Left lobe of liver (tissue), 2 donors: ENCODE measurements around the gene OR6B2. TPM values are rescaled to one million over a fixed set of nuclear protein-coding genes. Genes with fewer than 3 reads are reported as not detected.
"Not testable (repeated sequence)": the region's sequence is repeated elsewhere in the genome, so short reads cannot be mapped to it uniquely, and the experiment has no call there.

Source experiments
- ATAC-seq: fragments of 200-7000 bp; cut with Tn5 transposase; one replicate; pipeline ENCODE4 v1.9.1; 2020; ENCODE audit warnings: mild to moderate bottlenecking, moderate library complexity
- DNase-seq: peaks from one replicate; pipeline ENCODE4 v3.0.0-alpha.2; 2020; ENCODE audit warnings: low spot score
- total RNA-seq: library from RNA; stranded (reverse); gene quantifications from one replicate; pipeline ENCODE4 v1.2.1, GENCODE V29; 2021
- donor health status: DM: no; HTN: no; CAD: no; lungs with moderate emphysema.
- donor health status: DM: no; HTN: yes; CAD: no.

The OR6B2 gene
- total RNA-seq, result not detected

GRCh38 chr2:240030379-240031094 is at the start of gene OR6B2:
Gene OR6B2, minus strand, starts transcription at chr2:240030429. Its CDS starts 0 bp downstream, at chr2:240030429.
- DNase-seq, result no peak
- no peak for ATAC-seq

GRCh38 chr2:240078631-240079030 is 48.4 kb upstream of the OR6B2 start:
- ATAC-seq (no peak), DNase-seq (no peak)

GRCh38 chr2:240077442-240077841 is 47.2 kb upstream of the OR6B2 start:
- DNase-seq, result no peak
- ATAC-seq, result no peak

DNA sequence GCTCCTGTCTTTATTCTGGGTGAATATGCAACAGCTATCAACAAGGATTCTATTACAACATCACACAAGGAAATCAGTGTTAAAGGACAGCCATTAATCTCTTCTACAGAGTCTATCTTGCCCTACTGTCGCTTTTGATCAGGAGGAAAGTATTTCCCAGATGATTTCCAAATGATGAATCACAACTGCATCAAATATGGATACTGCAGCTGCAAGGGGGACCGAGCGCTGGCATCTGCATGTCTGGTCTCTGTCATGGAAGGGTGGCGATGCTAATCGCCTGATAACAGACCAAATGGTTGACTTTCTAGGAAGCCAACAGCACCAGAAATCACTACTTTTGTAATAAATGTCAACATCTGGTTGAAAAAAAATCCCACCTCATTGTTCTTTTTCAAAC is 44.3 kb upstream of the OR6B2 start:
- no peak for ATAC-seq
- no peak for DNase-seq

- ATAC-seq, result no peak
- no peak for DNase-seq
These were observed 40.7 kb upstream of the OR6B2 start for GRCh38 chr2:240070907-240071306.

GRCh38 chr2:240069829-240070228 is 39.6 kb upstream of the OR6B2 start:
- ATAC-seq, result no peak
- no peak for DNase-seq

GRCh38 chr2:240068193-240068592 is 38.0 kb upstream of the OR6B2 start:
- ATAC-seq (no peak), DNase-seq (no peak)

- DNase-seq (no peak), ATAC-seq (no peak)
These were observed 36.3 kb upstream of the OR6B2 start for GRCh38 chr2:240066489-240066888.

GRCh38 chr2:240064898-240065297 is 34.7 kb upstream of the OR6B2 start:
- ATAC-seq, result no peak
- no peak for DNase-seq

DNA sequence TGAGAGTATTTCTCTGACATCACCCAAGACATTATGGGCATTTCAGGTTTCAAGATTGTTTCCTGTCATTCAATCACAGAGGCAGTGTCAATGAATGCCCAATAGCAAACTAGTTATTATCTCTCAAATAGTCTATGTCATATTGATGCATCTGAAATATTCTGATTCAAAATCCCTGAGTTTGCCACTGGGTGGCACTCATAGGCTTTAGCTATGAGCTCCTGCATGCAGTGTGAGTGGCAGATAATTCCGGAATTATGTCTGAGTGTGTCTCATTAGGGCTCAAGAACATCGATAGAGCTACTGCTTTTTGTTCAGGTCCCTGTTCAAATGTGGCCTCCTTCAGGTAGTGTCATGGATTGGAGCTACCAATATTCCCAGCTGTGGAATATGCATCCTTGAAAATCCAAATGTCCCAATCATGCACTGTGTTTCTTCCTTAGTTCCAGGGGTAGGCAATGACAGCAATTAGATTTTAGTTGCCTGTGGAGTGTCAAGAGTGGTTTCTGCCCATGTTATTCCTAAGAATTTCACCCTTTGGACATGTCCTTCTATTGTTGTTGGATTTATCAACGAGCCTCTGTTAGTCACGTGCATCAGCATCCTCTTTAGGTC is 30.9 kb upstream of the OR6B2 start:
- ATAC-seq (peak; percentile 94), DNase-seq (no peak)

DNA sequence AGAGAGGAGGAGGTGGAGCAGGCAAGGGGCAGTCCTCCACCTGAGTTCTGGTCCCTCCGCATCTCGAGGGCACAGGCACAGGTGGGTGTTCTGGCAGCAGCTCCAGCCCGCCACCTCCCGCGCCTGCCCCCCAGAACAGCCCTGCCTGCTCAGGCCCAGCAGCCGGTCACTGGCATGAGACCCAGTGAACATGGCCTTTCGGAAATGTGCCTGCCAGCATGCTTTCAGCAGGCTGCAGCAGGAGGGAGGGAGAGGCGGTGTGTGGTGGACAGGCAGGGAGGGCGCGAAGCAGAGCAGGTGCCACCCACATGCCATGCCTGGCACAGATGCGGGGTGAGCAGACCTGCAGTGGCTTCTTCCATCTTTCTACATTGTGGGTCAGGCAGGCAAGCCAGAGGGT is 26.4 kb upstream of the OR6B2 start:
- no peak for ATAC-seq
- DNase-seq, result no peak

DNA sequence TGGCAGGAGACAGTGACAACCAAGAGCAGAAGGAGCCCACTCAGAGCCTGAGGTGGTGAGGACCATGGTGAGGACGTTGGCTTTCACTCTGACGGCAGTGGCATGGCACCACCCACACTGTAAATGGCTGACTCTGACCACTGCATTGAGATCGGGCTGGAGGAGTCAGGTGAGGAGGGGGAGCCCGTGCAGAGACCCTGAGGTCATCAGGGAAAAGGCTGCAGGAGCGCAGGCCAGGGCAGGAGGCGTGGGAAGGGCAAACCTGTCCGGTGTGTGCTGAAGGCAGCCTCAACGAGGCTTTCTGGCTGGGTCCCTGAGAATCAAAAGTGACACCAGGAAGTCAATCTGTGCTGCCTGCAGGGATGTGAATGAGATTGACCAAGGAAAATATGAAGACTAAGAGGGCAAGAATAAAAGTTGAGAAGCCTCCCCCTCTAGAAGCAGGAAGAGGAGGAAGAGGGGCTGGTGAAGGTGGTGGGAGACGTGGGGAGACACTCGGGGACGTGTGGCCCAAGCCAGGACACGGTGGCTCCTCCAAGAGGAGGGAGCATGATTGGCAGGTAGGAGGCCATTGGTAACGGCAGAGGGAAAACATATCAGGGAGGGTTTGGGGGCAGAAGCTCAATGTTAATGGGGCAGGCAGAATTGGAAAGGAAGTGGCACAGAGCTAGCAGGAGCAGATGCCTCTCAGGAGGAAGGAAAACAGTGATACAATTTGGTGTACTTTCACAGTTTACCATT is 25.1 kb upstream of the OR6B2 start:
- DNase-seq, result no peak
- ATAC-seq, result no peak

GRCh38 chr2:240053173-240054155 is 23.2 kb upstream of the OR6B2 start, which contains the start of gene OR6B3:
Gene OR6B3, minus strand, starts transcription at chr2:240053521.
- no peak for DNase-seq
- ATAC-seq, result no peak

GRCh38 chr2:240052524-240052923 is 22.3 kb upstream of the OR6B2 start:
- DNase-seq (no peak), ATAC-seq (no peak)

DNA sequence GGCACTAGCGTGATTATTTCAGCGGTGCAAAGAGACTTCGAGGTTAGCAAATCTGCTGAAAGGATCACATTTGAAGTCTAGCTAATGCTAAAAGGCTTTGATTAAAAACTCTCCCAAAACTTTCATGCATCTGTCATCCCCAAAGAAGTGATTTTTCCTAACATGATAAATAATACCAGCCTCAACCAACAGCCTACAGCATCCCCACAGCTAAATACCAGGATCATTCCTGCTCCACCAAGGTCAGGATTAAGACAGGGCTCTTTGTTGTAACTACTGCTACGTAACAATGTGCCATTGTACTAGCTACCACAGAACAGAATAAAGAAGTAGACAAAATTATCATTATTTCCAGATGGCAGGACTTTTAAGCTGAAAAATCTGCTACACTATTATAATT is 21.5 kb upstream of the OR6B2 start:
- DNase-seq, result no peak
- no peak for ATAC-seq

DNA sequence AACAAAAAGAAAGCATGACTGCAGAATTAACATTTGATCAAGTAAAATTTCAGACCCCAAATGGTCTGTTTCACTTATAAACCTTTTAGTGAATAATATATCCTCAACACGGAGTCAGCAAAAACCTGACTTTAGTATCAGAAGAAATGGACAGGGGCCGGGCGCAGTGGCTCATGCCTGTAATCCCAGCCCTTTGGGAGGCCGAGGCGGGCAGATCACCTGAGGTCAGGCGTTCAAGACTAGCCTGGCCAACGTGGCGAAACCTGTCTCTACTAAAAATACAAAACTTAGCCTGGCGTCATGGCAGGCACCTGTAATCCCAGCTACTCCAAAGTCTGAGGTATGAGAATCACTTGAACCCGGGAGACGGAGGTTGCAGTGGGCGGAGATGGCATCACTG is 20.0 kb upstream of the OR6B2 start:
- ATAC-seq (no peak), DNase-seq (no peak)

DNA sequence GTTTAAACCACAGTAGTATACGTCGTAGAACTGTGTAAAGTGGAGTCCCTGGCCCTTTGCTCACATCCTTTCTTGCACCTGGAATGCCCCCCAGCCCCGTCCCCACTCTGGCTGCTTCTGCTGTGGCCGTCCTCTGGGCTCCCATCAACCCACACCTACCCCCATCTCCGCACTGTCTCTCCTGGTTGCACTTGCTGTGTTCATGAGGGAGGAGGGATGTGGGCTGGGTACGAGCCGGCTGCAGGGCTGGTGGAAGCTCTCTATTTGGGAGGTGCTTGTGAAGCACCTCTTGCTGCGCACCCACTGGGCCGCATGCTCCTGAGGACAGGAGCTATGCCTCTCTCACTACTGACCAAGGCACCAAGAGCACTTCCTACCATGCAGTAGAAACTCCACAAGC is 18.0 kb upstream of the OR6B2 start:
- ATAC-seq (no peak), DNase-seq (no peak)

DNA sequence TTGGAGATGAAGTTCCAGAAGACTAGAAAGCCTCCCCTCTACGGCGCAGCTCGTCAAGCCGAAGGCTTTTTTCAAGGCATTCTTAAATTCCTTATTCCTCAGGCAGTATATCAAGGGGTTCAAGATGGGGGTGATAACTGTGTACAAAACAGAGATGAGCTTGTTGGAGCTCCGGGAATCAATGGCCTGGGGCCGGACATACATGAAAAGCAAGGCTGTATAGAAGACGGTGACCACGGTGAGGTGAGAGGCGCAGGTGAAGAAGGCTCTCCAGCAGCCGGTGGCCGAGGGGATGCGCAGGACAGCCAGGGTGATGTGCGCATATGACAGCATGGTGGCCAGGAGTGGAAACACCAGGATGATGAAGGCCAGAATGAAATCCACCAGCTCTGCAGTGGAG is 14.9 kb upstream of the OR6B2 start:
- DNase-seq, result no peak

DNA sequence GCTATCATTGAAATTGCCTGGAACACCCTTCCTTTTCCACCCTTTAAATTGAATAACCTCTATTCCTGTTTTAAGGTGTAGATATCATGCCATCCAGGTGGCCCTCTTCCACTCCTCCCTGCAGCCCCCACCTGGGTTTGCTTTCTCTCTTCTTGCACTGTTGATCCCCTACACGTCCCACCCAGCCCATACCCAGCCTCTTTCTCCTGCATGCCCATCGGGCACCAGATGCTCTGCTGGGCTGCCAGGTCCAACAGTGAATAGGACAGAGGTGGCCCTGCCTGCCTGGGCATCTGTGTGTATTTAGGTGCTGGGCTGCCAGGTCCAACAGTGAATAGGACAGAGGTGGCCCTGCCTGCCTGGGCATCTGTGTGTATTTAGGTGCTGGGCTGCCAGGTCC is 13.9 kb upstream of the OR6B2 start:
- ATAC-seq, result not testable (repeated sequence)

More for the DNA sequence above, 14.9 kb upstream of the OR6B2 start:
- ATAC-seq, result no peak

GRCh38 chr2:240043279-240043989 is 13.2 kb upstream of the OR6B2 start:
- DNase-seq (no peak), ATAC-seq (no peak)

More for the DNA sequence above, 13.9 kb upstream of the OR6B2 start:
- DNase-seq, result not testable (repeated sequence)
